Keratinocyte (primary cell): ENCODE data around the gene TAL2. TPM values are rescaled to one million over a fixed set of nuclear protein-coding genes. Genes with fewer than 3 reads are reported as not detected.

Source experiments
- DNase-seq: peaks from one replicate; pipeline ENCODE4 v3.0.0-alpha.2; 2011; ENCODE audit warnings: low read depth, missing footprints, low spot score
- FAIRE-seq: peaks from 2 replicates; lab custom pipeline; 2011; peaks lifted over from hg19 to GRCh38; lab: Jason Lieb, UNC
- H2AFZ ChIP-seq: 2 replicates; pipeline ENCODE4 v1.6.0; 2012; ENCODE audit warnings: low read length, control low read depth, inconsistent platforms; ENCODE audit not compliant: control insufficient read depth
- H3K27ac ChIP-seq: 2 replicates; pipeline ENCODE4 v1.5.1; 2011; ENCODE audit warnings: low read length; ENCODE audit not compliant: control insufficient read depth, insufficient read depth
- H3K27me3 ChIP-seq: 3 replicates; pipeline ENCODE4 v1.6.0; 2011; ENCODE audit warnings: low read length; ENCODE audit not compliant: control insufficient read depth, insufficient read depth; ENCODE audit errors: extremely low read depth
- H3K36me3 ChIP-seq, 2 experiments: 2 replicates in 1 of 2; 3 replicates in 1 of 2; pipeline ENCODE4 v1.5.1; 2011; ENCODE audit warnings: low read length in 2 of 2, mild to moderate bottlenecking in 1 of 2; ENCODE audit not compliant: control insufficient read depth in 2 of 2, insufficient read depth in 2 of 2; ENCODE audit errors: extremely low read depth in 1 of 2
- H3K4me1 ChIP-seq: 3 replicates; pipeline ENCODE4 v1.5.1; 2011; ENCODE audit warnings: low read length; ENCODE audit not compliant: control insufficient read depth, insufficient read depth; ENCODE audit errors: extremely low read depth
- H3K4me2 ChIP-seq: 3 replicates; pipeline ENCODE4 v1.6.0; 2011; ENCODE audit warnings: low read depth, low read length; ENCODE audit not compliant: control insufficient read depth, insufficient read depth; ENCODE audit errors: extremely low read depth
- H3K4me3 ChIP-seq, 3 experiments: fragments of 200-600 bp in 1 of 3; sonication (generic) in 1 of 3; 2 replicates in 2 of 3; 3 replicates in 1 of 3; pipeline ENCODE4 v1.5.1; 2011 to 2016; ENCODE audit warnings: low read length in 3 of 3, mild to moderate bottlenecking in 3 of 3, control low read depth in 2 of 3, inconsistent platforms in 1 of 3, low read depth in 1 of 3, mixed read lengths in 1 of 3, mixed run types in 1 of 3, moderate library complexity in 1 of 3; ENCODE audit not compliant: control insufficient read depth in 2 of 3, insufficient read depth in 2 of 3; ENCODE audit errors: extremely low read depth in 1 of 3
- H3K79me2 ChIP-seq: 2 replicates; pipeline ENCODE4 v1.6.0; 2012; ENCODE audit warnings: low read length; ENCODE audit not compliant: control insufficient read depth, insufficient read depth
- H3K9ac ChIP-seq: 3 replicates; pipeline ENCODE4 v1.6.0; 2011; ENCODE audit warnings: low read length; ENCODE audit not compliant: control insufficient read depth, insufficient read depth; ENCODE audit errors: extremely low read depth
- H3K9me1 ChIP-seq: 3 replicates; pipeline ENCODE4 v1.6.0; 2011; ENCODE audit warnings: low read length; ENCODE audit not compliant: control insufficient read depth, insufficient read depth; ENCODE audit errors: extremely low read depth
- H3K9me3 ChIP-seq: 2 replicates; pipeline ENCODE4 v1.5.1; 2012; ENCODE audit warnings: low read depth, low read length; ENCODE audit not compliant: control insufficient read depth
- H4K20me1 ChIP-seq: 3 replicates; pipeline ENCODE4 v1.6.0; 2011; ENCODE audit warnings: low read length; ENCODE audit not compliant: control insufficient read depth, insufficient read depth; ENCODE audit errors: extremely low read depth
- EZH2 ChIP-seq: IDR thresholded peaks from one replicate; pipeline ENCODE4 v1.6.1; 2012; ENCODE audit warnings: inconsistent platforms, mild to moderate bottlenecking, low read length, moderate library complexity
- dilution Hi-C: fragments of 300-500 bp; cut with MboI; formaldehyde crosslinking; loops from one replicate; pipeline ENCODE4 v1.7.0; 2020; ENCODE audit warnings: low sequenced_read_pairs; ENCODE audit not compliant: extremely low pct_ligation_motif_present
- polyA plus RNA-seq, 5 experiments: library from polyadenylated mRNA; depleted of rRNA in 3 of 5; stranded (reverse) in 3 of 5; stranded (forward) in 1 of 5; unstranded in 1 of 5; fragments of >200 nt; gene quantifications; 1 replicate in 1 of 5; 2 replicates in 3 of 5; 3 replicates in 1 of 5; pipeline versions ENCODE4 v1.2.1 to v1.2.3, GENCODE V29; 2011 to 2012; ENCODE audit warnings: missing spikeins in 2 of 5, low read depth in 1 of 5, low replicate concordance in 1 of 5
- TF ChIP-seq, protein P1 (sequence below), 3 experiments: IDR thresholded peaks in 1 of 3; conservative IDR thresholded peaks in 1 of 3; optimal IDR thresholded peaks in 1 of 3; 2 replicates in 2 of 3; 3 replicates in 1 of 3; pipeline versions ENCODE3 to v1.5.1; 2011; ENCODE audit warnings: low read length in 3 of 3, mild to moderate bottlenecking in 3 of 3, moderate library complexity in 2 of 3, control low read depth in 1 of 3, inconsistent platforms in 1 of 3; ENCODE audit not compliant: insufficient read depth in 2 of 3; ENCODE audit errors: extremely low read depth in 1 of 3

Gene TAL2
- polyA plus RNA-seq, 1 donor (not counting 4 experiments of a cell fraction or from before 2014, with no cell fraction given): not detected

DNA sequence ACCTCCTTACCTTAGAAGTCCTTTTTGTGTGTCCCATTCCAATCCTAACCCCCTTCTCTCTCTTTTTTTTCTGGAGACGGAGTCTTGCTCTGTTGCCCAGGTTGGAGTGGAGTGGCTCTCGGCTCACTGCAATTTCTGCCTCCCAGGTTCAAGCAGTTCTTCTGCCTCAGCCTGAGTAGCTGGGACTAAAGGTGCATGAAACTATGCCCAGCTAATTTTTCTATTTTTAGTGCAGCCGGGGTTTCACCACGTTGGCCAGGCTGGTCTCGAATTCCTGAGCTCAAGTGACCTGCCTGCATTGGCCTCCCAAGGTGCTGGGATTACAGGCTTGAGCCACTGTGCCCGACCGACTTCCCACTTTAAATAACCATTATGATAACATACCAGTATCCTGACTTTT is 49.6 kb downstream of the TAL2 start:
- Histone ChIP-seq H3K27ac (no peak overlapping the region), H3K9me1 (no peaks in the 10 kb centered on the region), H3K79me2 (no peaks in the 10 kb centered on the region), H2AFZ (no peak overlapping the region), H4K20me1 (no peaks in the 10 kb centered on the region), H3K4me3 (no peak overlapping the region), H3K9ac (no peak overlapping the region), H3K4me1 (no peaks in the 10 kb centered on the region), H3K9me3 (no peaks in the 10 kb centered on the region), H3K36me3 (no peaks in the 10 kb centered on the region), H3K4me2 (no peak overlapping the region), H3K27me3 (no peaks in the 10 kb centered on the region)
- TF ChIP-seq, protein P1, sequence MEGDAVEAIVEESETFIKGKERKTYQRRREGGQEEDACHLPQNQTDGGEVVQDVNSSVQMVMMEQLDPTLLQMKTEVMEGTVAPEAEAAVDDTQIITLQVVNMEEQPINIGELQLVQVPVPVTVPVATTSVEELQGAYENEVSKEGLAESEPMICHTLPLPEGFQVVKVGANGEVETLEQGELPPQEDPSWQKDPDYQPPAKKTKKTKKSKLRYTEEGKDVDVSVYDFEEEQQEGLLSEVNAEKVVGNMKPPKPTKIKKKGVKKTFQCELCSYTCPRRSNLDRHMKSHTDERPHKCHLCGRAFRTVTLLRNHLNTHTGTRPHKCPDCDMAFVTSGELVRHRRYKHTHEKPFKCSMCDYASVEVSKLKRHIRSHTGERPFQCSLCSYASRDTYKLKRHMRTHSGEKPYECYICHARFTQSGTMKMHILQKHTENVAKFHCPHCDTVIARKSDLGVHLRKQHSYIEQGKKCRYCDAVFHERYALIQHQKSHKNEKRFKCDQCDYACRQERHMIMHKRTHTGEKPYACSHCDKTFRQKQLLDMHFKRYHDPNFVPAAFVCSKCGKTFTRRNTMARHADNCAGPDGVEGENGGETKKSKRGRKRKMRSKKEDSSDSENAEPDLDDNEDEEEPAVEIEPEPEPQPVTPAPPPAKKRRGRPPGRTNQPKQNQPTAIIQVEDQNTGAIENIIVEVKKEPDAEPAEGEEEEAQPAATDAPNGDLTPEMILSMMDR (optimal IDR thresholded peaks at IDR 0.05 in 1 of 3, IDR thresholded peaks at IDR 0.05 in 1 of 3, conservative IDR thresholded peaks at IDR 0.05 in 1 of 3; ENCODE audit: extremely low read depth in 1 of 3, insufficient read depth in 2 of 3, low read length in 3 of 3): no peak
- TF ChIP-seq EZH2: no peak
- dilution Hi-C loops: no loop called here
- FAIRE-seq (no peak), DNase-seq (no peak)

DNA sequence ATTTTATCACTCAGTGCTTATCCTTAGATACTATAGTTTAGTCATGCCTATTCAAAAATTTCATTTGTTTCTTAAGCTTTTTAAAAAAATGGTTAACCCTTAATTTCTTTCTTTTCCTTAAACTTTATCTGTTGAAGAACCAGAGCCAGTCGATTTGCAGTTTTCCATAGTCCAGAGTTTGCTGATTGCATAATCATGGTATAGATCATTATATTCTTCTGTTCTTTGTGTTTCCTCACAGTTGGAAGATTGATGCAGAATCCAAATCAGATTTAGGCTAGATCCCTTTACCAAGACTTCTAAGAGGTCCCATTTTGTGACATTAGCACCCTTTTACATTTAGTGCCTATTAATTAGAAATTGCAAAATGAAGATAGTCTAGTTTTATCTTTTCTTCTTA is 50.0 kb downstream of the TAL2 start:
- dilution Hi-C loops: no loop called here
- Histone ChIP-seq H3K4me1 (no peaks in the 10 kb centered on the region), H3K27ac (no peak overlapping the region), H3K9ac (no peak overlapping the region), H3K4me3 (no peak overlapping the region), H3K36me3 (no peaks in the 10 kb centered on the region), H2AFZ (no peak overlapping the region), H3K4me2 (no peak overlapping the region), H4K20me1 (no peaks in the 10 kb centered on the region), H3K27me3 (no peaks in the 10 kb centered on the region), H3K9me1 (no peaks in the 10 kb centered on the region), H3K79me2 (no peaks in the 10 kb centered on the region), H3K9me3 (no peaks in the 10 kb centered on the region)
- no peak for FAIRE-seq
- TF ChIP-seq EZH2: no peak
- TF ChIP-seq, protein P1 (optimal IDR thresholded peaks at IDR 0.05 in 1 of 3, IDR thresholded peaks at IDR 0.05 in 1 of 3, conservative IDR thresholded peaks at IDR 0.05 in 1 of 3; ENCODE audit: extremely low read depth in 1 of 3, insufficient read depth in 2 of 3, low read length in 3 of 3): no peak
- no peak for DNase-seq

Other genes with a start within 250 kb of the TAL2 start
- gene FSD1L, start 214.4 kb upstream of the TAL2 start, polyA plus RNA-seq: 1.8 to 5.2 TPM (median 3.4 TPM) in 3 replicates
- gene FKTN, start 104.3 kb upstream of the TAL2 start, polyA plus RNA-seq: 11.0 to 15.9 TPM (median 13.1 TPM) in 3 replicates
- 7.7 to 9.8 TPM (median 7.9 TPM) in 3 replicates for gene TMEM38B, start 32.1 kb downstream of the TAL2 start, polyA plus RNA-seq